Measurements from ENCODE around the gene PIR. TPM values are rescaled to one million over a fixed set of nuclear protein-coding genes. Genes with fewer than 3 reads are reported as not detected.

The PIR gene
- total and polyA plus RNA-seq, 9 of the 15 experiments (the other 6 are each of a cell fraction or from before 2014, with no cell fraction given): 7.5 to 29.8 (median 11.5) TPM

DNA sequence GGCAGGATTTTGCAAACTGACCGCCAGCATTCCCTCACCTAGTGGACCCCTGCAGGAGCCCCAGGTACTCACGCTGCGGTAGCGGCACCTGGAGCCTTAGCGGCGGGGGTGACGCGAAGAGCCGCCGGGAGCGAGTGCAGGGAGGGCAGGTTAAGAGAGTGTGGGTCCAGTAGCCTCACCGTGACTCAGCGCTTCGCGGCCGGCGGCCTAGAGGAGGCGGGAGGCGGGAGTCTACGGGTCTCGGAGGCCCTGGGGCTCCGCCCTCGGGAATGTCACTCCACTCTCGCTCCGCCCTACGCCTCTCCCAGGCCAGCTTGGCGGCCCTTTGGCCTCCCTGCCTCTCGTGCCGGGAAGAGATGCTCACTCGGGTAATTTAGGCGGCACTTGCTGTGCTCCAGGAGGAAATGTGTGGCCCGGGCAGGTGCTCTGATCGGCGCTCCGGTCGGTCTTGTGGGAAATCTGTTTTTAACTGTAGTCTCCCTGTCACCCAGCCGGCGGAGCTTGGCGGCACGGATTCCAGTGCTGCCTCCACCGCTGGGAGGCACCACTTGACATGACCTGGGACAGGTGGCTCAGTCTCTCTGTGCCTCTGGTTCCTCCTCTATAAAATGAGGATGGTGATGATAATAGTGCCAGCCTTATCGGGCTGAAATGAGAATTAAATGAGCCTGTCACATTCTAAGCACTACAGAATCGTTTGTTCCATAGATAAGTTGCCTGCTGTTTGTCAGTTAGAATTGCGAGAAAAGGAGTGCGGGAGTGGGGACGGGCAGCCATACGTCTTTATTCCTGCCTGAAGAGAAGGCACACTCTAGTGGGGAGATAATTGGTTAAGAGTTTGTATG is at the start of gene PIR (continued):
- TF ChIP-seq, protein P1, sequence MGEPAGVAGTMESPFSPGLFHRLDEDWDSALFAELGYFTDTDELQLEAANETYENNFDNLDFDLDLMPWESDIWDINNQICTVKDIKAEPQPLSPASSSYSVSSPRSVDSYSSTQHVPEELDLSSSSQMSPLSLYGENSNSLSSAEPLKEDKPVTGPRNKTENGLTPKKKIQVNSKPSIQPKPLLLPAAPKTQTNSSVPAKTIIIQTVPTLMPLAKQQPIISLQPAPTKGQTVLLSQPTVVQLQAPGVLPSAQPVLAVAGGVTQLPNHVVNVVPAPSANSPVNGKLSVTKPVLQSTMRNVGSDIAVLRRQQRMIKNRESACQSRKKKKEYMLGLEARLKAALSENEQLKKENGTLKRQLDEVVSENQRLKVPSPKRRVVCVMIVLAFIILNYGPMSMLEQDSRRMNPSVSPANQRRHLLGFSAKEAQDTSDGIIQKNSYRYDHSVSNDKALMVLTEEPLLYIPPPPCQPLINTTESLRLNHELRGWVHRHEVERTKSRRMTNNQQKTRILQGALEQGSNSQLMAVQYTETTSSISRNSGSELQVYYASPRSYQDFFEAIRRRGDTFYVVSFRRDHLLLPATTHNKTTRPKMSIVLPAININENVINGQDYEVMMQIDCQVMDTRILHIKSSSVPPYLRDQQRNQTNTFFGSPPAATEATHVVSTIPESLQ (CRISPR knock-in tag; IDR thresholded peaks at IDR 0.05): peak; percentile 31; the same call in 1 of the 2 replicates
- no peak; the same call in 1 of the 2 replicates for TF ChIP-seq POLR2AphosphoS5 (IDR thresholded peaks at IDR 0.05; ENCODE audit: control insufficient read depth, insufficient read depth, low read depth, low read length)
- TF ChIP-seq RBBP5 (IDR thresholded peaks at IDR 0.05; ENCODE audit: borderline replicate concordance, insufficient read depth, low read length, poor library complexity, severe bottlenecking): no peak
- TF ChIP-seq, protein P2, sequence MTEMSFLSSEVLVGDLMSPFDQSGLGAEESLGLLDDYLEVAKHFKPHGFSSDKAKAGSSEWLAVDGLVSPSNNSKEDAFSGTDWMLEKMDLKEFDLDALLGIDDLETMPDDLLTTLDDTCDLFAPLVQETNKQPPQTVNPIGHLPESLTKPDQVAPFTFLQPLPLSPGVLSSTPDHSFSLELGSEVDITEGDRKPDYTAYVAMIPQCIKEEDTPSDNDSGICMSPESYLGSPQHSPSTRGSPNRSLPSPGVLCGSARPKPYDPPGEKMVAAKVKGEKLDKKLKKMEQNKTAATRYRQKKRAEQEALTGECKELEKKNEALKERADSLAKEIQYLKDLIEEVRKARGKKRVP (CRISPR knock-in tag; IDR thresholded peaks at IDR 0.05): no peak
- TF ChIP-seq TFAM (CRISPR knock-in tag; conservative IDR thresholded peaks at IDR 0.05): no peak
- 0 out of 2 replicates have a peak, but pooled peaks have one; percentile 28 for TF ChIP-seq CHAMP1 (IDR thresholded peaks at IDR 0.05)
- TF ChIP-seq SUPT5H (IDR thresholded peaks at IDR 0.05): peak; percentile 55; the same call in 1 of the 2 replicates
- peak; percentile 96 for TF ChIP-seq C11orf30 (IDR thresholded peaks at IDR 0.05; ENCODE audit: low read depth)
- TF ChIP-seq HIVEP1 (CRISPR knock-in tag; IDR thresholded peaks at IDR 0.05): no peak
- peak; percentile 28; the same call in 1 of the 2 replicates for TF ChIP-seq DPF2 (IDR thresholded peaks at IDR 0.05)
- no peak for TF ChIP-seq FOXA3 (CRISPR knock-in tag; conservative IDR thresholded peaks at IDR 0.05 in 1 of 2, IDR thresholded peaks at IDR 0.05 in 1 of 2)
- TF ChIP-seq SNIP1 (IDR thresholded peaks at IDR 0.05; ENCODE audit: low read depth): no peak
- TF ChIP-seq, protein P3, sequence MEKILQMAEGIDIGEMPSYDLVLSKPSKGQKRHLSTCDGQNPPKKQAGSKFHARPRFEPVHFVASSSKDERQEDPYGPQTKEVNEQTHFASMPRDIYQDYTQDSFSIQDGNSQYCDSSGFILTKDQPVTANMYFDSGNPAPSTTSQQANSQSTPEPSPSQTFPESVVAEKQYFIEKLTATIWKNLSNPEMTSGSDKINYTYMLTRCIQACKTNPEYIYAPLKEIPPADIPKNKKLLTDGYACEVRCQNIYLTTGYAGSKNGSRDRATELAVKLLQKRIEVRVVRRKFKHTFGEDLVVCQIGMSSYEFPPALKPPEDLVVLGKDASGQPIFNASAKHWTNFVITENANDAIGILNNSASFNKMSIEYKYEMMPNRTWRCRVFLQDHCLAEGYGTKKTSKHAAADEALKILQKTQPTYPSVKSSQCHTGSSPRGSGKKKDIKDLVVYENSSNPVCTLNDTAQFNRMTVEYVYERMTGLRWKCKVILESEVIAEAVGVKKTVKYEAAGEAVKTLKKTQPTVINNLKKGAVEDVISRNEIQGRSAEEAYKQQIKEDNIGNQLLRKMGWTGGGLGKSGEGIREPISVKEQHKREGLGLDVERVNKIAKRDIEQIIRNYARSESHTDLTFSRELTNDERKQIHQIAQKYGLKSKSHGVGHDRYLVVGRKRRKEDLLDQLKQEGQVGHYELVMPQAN (IDR thresholded peaks at IDR 0.05; ENCODE audit: borderline replicate concordance): no peak; the same call in 1 of the 2 replicates
- no peak for TF ChIP-seq DACH1 (IDR thresholded peaks at IDR 0.05; ENCODE audit: partially characterized antibody)
- no peak for TF ChIP-seq FOS (IDR thresholded peaks at IDR 0.05; ENCODE audit: extremely low read depth, insufficient read length)
- TF ChIP-seq CTBP1 (IDR thresholded peaks at IDR 0.05; ENCODE audit: borderline replicate concordance): peak; percentile 78
- no peak for TF ChIP-seq MECOM (CRISPR knock-in tag; IDR thresholded peaks at IDR 0.05)
- no peak for TF ChIP-seq ZNF175 (CRISPR knock-in tag; IDR thresholded peaks at IDR 0.05; ENCODE audit: low read depth)
- peak; percentile 56 for TF ChIP-seq BRD9 (IDR thresholded peaks at IDR 0.05; ENCODE audit: low read depth, partially characterized antibody)
- no peak for TF ChIP-seq TARDBP (IDR thresholded peaks at IDR 0.05)
- TF ChIP-seq ZNF384 (IDR thresholded peaks at IDR 0.05; ENCODE audit: low read depth, low read length): no peak
